HL-60 (cell line): Measurements from ENCODE around the gene THPO.

Experiments
- DNase-seq, 2 experiments: peaks; one replicate each; pipeline ENCODE4 v3.0.0-alpha.2; 2010 to 2020; ENCODE audit warnings: low read depth in 1 of 2, low spot score in 1 of 2
- H3K27ac ChIP-seq: fragments of 250-450 bp; sonication (Bioruptor Pico); replicated peaks from 2 replicates; pipeline ENCODE4 v1.5.1; 2020; ENCODE audit warnings: mild to moderate bottlenecking, moderate library complexity
- H3K27me3 ChIP-seq: fragments of 250-450 bp; sonication (Bioruptor Pico); 2 replicates; pipeline ENCODE4 v1.5.1; 2021; ENCODE audit warnings: mild to moderate bottlenecking, moderate library complexity; ENCODE audit not compliant: insufficient read depth, poor library complexity, severe bottlenecking
- H3K4me3 ChIP-seq: replicated peaks from 2 replicates; pipeline ENCODE4 v1.5.1; 2011; ENCODE audit warnings: mild to moderate bottlenecking, control low read depth, low read length; ENCODE audit not compliant: insufficient read depth
- CTCF ChIP-seq: IDR thresholded peaks from one replicate; pipeline ENCODE4 v1.5.1; 2011; ENCODE audit warnings: low read length, control low read depth, inconsistent platforms; ENCODE audit not compliant: insufficient read depth
- GABPA ChIP-seq: IDR thresholded peaks from 2 replicates; pipeline ENCODE4 v1.6.1; 2012; ENCODE audit warnings: low read depth
- POLR2AphosphoS5 ChIP-seq: IDR thresholded peaks from 2 replicates; pipeline ENCODE4 v1.6.1; 2012; ENCODE audit warnings: low read depth
- REST ChIP-seq: IDR thresholded peaks from 2 replicates; pipeline ENCODE4 v1.6.1; 2012; ENCODE audit warnings: low read depth; ENCODE audit not compliant: insufficient replicate concordance
- SPI1 ChIP-seq: IDR thresholded peaks from 2 replicates; pipeline ENCODE4 v1.6.1; 2012; ENCODE audit warnings: low read depth, mild to moderate bottlenecking, borderline replicate concordance

Gene THPO

GRCh38 chr3:184346480-184347190 is 31.4 kb downstream of the THPO start:
- Histone ChIP-seq H3K27me3 (no peaks in the 10 kb centered on the region), H3K4me3 (no peak overlapping the region), H3K27ac (no peak overlapping the region)
- no peak for DNase-seq
- TF ChIP-seq CTCF (no peak), SPI1 (no peak), GABPA (no peak), REST (no peak), POLR2AphosphoS5 (no peak)

GRCh38 chr3:184345317-184346144 is 32.5 kb downstream of the THPO start:
- no peak overlapping the region for H3K4me3 ChIP-seq
- no peak overlapping the region for H3K27ac ChIP-seq
- DNase-seq = peak; percentile 69 to 83
- TF ChIP-seq CTCF (peak; percentile 46), POLR2AphosphoS5 (no peak)
- H3K27me3 ChIP-seq = no peaks in the 10 kb centered on the region

- no peak overlapping the region for H3K4me3 ChIP-seq
- no peak overlapping the region for H3K27ac ChIP-seq
- TF ChIP-seq GABPA (no peak), POLR2AphosphoS5 (no peak), CTCF (no peak), REST (no peak)
- DNase-seq = no peak
- no peaks in the 10 kb centered on the region for H3K27me3 ChIP-seq
Measured at GRCh38 chr3:184344579-184345316, 33.3 kb downstream of the THPO start.
